Kidney epithelial cell (primary cell): ENCODE results near the gene SYTL3. TPM values are rescaled to one million over a fixed set of nuclear protein-coding genes. Genes with fewer than 3 reads are reported as not detected.

Source experiments
- DNase-seq: peaks from one replicate; pipeline ENCODE4 v3.0.0-alpha.2; 2010; ENCODE audit warnings: low read depth
- H3K27me3 ChIP-seq: 2 replicates; pipeline ENCODE4 v1.6.0; 2011; ENCODE audit warnings: low read length; ENCODE audit not compliant: control insufficient read depth, insufficient read depth
- H3K36me3 ChIP-seq: 2 replicates; pipeline ENCODE4 v1.5.1; 2011; ENCODE audit warnings: low read length; ENCODE audit not compliant: control insufficient read depth, insufficient read depth
- H3K4me3 ChIP-seq: 2 replicates; pipeline ENCODE4 v1.5.1; 2011; ENCODE audit warnings: low read depth, mild to moderate bottlenecking, control low read depth, low read length
- total RNA-seq: library from RNA; depleted of rRNA; stranded (reverse); fragments of >200 nt; gene quantifications from 2 replicates; pipeline ENCODE4 v1.2.3, GENCODE V29; 2015
- TF ChIP-seq, protein P1 (sequence below): IDR thresholded peaks from 2 replicates; pipeline ENCODE4 v1.5.1; 2011; ENCODE audit warnings: mild to moderate bottlenecking, moderate library complexity, low read length, control low read depth, inconsistent platforms; ENCODE audit not compliant: insufficient read depth, poor library complexity, severe bottlenecking

Gene SYTL3
- total RNA-seq, 1 donor from 2014 or later, result 3.6 TPM

DNA sequence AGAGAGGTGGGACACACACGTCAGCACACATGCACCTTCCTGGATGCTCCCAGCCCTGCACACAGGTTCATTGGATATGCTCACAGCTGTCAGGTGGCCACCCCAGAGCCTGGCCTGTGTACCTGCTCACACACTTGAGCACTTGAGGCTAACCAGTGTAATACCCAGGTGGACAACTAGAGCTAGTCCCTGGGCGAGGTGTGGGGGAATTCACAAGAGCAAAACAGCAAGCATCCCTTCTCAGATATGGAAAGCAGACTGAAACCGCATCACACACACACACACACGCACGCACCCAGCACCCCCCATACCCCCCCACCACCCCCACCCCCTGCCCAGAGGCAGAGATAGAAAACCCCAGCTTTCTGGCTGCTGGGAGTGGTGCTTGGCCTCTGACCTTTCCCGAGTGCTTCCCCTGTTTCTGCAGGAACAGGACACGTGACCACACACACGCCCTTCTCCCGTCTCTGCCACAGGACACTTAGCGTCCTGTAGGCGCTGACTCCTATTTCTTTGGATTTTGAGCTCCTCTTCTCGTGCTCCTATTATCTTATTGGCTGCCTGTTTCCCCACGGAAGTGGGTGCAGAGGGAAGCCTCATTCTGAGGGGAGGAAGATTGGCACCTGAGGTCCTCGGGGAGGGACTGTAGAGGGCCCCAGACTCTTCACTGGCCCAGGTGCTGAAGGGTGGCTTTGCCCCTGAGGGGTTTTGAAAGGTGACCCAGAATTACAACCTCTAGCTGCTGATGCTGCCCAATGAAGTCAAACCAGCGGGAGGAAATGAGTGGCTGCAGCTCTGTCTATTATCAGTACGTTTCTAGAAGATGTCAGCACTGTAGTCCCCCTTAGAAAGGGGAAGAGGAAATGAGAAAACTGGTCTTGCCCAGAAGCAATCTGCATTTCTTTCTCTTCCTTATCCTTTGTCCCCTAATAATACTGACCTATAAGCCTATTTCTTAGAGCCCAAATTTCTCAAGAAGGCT lies 65.8 kb downstream of the SYTL3 start:
- H3K27me3 ChIP-seq, result no peaks in the 10 kb centered on the region
- DNase-seq, result no peak
- TF ChIP-seq, protein P1, sequence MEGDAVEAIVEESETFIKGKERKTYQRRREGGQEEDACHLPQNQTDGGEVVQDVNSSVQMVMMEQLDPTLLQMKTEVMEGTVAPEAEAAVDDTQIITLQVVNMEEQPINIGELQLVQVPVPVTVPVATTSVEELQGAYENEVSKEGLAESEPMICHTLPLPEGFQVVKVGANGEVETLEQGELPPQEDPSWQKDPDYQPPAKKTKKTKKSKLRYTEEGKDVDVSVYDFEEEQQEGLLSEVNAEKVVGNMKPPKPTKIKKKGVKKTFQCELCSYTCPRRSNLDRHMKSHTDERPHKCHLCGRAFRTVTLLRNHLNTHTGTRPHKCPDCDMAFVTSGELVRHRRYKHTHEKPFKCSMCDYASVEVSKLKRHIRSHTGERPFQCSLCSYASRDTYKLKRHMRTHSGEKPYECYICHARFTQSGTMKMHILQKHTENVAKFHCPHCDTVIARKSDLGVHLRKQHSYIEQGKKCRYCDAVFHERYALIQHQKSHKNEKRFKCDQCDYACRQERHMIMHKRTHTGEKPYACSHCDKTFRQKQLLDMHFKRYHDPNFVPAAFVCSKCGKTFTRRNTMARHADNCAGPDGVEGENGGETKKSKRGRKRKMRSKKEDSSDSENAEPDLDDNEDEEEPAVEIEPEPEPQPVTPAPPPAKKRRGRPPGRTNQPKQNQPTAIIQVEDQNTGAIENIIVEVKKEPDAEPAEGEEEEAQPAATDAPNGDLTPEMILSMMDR, result no peak
- H3K36me3 ChIP-seq, result no peaks in the 10 kb centered on the region
- no peak overlapping the region for H3K4me3 ChIP-seq

DNA sequence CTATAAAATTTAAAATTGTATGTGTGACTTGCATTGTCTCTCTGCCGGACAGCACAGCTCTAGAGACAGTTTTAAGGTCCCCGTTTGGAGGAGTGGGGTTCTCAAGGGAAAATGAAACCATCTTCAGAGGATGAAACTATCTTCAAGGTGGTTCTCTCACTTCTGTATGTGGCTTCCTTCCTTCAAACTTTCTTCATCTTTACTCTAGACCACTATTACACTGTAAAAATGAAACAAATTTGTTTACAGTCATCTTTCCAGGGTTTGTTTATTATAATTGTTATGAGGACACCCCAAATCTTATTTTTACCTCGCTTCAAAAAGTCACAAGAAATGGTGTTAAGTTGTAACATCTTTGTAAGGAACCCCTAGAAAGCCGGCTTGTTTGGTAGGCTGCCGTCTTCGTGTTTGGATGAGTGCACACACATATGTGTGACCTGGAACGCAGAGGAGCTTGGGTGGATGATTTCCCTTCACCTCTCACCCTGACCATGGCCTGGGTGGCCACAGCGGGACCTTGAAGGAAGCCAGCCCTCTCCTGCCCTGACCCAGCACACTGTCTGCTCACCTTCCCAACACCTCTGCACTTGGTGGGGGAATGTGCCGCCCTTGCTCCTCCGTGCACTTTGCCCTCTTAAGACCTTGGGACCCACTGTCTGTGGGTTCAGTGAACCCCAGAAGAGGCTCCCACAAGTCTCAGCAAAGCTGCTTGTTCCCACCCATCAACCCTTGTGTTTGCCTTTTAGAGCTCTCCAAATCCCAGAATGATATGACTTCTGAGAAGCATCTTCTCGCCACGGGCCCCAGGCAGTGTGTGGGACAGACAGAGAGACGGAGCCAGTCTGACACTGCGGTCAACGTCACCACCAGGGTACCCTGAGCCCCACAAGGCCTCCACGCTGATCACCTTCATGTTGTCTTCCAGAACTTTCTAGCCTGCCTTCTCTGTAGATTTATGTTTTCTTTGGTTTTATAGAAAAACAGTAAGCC lies 67.8 kb downstream of the SYTL3 start:
- TF ChIP-seq, protein P1, result no peak
- no peaks in the 10 kb centered on the region for H3K36me3 ChIP-seq
- DNase-seq, result no peak

DNA sequence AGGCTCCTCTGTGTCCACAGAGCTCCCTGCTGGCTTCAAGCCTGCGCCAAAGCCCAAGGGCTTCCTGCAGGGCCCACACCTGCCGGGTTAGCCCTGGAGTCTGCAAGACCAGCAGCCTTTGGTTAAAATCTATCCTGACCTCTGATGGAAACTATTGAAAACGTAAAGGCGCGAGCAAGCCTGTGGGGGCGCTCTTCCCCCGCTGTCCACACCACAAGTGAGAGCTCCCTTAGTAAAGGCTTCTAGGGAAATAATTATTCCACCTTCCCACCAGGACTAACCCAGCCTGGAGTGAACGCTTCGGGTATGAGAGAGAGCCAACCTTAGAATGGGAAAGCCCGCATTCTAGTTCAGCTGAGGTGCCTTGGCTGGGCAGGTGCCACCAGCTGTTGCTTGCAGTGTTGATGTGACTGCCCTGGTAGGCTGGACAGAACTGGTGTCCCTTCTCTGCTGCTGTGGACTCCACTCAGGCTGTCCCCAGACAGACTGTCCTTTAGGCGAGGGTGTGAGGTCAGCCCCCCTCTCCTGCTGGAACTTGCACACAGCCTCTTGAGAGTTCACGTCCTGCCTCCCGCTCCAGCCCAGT lies 68.7 kb downstream of the SYTL3 start:
- Histone ChIP-seq H3K27me3 (no peaks in the 10 kb centered on the region), H3K4me3 (no peak overlapping the region), H3K36me3 (no peaks in the 10 kb centered on the region)
- TF ChIP-seq, protein P1, result peak; percentile 74
- DNase-seq, result no peak

More for the DNA sequence above, 67.8 kb downstream of the SYTL3 start:
- Histone ChIP-seq H3K27me3 (no peaks in the 10 kb centered on the region), H3K4me3 (no peak overlapping the region)

DNA sequence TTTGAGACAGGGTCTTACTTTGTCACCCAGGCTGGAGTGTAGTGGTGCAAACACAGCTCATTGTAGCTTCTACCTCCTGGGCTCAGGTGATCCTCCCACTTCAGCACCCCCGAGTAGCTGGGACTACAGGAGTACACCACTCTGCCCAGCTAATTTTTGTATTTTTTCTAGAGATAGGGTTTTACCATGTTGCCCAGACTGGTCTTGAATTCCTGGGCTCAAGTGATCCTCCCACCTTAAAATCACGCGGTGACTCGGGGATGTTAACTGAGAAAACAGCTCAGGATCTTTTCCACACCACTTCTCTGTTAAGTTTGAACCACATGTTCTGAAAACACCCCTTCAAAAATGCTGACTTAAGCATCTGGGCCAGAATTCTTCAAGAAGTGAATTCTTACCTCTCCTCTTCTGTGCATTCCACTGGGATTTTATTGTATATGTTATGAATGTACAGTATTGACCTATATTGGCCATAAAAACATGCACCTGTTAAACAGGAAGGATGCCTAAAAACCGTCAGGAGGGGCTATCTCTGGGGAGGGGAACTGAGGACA lies 72.4 kb downstream of the SYTL3 start:
- H3K4me3 ChIP-seq, result no peak overlapping the region
- TF ChIP-seq, protein P1, result no peak
- no peaks in the 10 kb centered on the region for H3K27me3 ChIP-seq
- H3K36me3 ChIP-seq, result no peaks in the 10 kb centered on the region
- DNase-seq, result no peak

DNA sequence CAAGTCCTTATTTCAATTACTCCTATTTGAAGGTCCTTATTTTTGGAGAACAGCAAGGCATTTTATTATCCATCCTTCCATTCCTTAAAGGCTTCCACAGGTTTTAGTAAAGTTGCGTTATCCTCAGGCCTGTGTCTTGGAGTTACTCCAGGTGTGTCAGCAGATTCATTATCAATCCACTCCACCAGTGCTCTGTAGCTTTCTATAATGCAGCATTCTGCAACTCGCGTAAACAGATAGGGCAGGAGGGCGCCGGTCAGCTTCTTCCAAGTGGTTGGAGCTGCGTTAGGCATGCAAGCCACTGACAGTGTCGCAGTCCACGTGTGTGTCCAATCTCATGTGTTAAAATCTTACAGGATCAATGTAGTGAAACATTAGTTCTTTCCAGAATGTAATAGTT lies 75.8 kb downstream of the SYTL3 start:
- Histone ChIP-seq H3K27me3 (no peaks in the 10 kb centered on the region), H3K4me3 (no peak overlapping the region), H3K36me3 (no peaks in the 10 kb centered on the region)
- TF ChIP-seq, protein P1, result no peak
- no peak for DNase-seq
